ENCODE results near the gene HNRNPH2.
A peak's percentile ranks its signal among the peaks of the same experiment; 100 is the strongest.

HNRNPH2 gene

DNA sequence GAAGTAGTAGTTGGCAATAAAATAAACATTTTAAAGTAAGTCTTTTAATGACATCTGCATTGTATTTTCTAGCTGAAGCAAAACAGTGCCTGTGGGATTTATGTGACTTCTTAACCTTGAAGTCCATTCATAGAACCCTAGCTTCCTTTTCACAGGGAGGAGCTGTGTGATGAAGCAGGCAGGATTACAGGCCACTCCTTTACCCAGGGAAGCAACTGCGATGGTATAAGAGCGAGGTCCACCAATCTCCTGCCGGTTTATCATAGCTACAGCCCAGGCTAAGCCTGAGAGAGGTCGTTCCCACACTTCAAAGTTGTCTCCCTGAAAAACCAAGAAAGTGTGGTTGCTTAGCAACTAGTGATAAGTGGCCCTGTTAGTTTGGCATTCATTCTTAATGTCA is 10.2 kb upstream of the HNRNPH2 start:
- no peak for DNase-seq (ENCODE audit: low spot score)

- no peak for DNase-seq (ENCODE audit: low spot score)
Observed at GRCh38 chrX:101398694-101399093, 9.3 kb upstream of the HNRNPH2 start.

- DNase-seq (ENCODE audit: low spot score), result no peak
Observed at GRCh38 chrX:101399825-101400224, 8.2 kb upstream of the HNRNPH2 start.

GRCh38 chrX:101407167-101407747 is 765 bp upstream of the HNRNPH2 start:
- DNase-seq (ENCODE audit: low spot score), result no peak

GRCh38 chrX:101408532-101408841 is 465 bp downstream of the HNRNPH2 start:
- no peak for DNase-seq (ENCODE audit: low spot score)

- DNase-seq (ENCODE audit: low spot score), result no peak
Observed at GRCh38 chrX:101409043-101409442, 1.0 kb downstream of the HNRNPH2 start.

- no peak for DNase-seq (ENCODE audit: low spot score)
Observed at GRCh38 chrX:101410461-101410860, 2.4 kb downstream of the HNRNPH2 start.

- DNase-seq (ENCODE audit: low spot score), result no peak
Observed at GRCh38 chrX:101411984-101412383, 4.0 kb downstream of the HNRNPH2 start.

DNA sequence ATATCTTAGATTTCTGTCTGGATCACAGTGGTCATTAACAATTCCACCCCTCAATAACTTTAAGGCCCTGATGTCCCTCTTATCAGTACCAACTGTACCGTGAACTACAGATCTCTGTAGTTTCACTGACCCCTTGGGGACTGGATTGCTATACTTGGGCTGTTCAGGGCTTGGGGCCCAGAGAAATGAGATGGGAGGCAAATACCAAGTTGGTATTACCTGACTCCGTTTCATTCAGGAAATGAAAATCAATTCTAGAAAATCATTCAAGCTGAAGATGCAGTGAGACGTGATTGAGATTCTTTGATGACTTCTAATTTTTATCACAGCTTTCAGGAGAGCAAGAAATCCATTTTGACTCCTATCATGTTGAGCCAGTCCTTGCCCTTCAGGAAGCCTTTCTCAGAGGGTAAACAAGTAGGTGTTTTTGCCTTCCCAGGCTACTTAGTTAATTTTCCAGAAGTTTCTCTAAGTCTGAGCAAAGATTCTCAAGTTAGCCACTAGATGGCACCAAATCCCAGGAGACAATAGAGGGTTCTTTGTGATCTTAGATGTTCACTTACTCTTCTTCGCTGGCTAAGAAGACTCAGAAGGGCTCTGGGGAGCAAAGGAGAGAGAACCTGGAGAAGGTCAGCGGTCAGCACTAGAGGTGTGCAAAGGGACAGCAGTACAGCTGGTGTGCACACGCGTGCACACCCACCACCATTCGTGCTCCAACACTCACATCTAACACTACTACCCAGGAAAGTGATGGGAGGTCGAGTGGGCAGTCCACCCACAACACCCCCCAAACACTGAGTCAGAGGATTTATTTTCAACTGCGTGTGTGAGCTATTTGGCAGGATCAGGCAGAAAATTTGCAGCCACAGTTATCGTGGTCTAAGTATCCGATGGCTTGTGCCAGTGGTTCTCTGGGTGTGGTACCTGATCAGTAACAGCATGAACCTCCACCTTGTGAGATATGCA is 7.4 kb downstream of the HNRNPH2 start:
- peak; percentile 80 for DNase-seq (ENCODE audit: low spot score)

- DNase-seq (ENCODE audit: low spot score), result no peak
Observed at GRCh38 chrX:101416691-101417090, 8.7 kb downstream of the HNRNPH2 start.

GRCh38 chrX:101417190-101417589 is 9.2 kb downstream of the HNRNPH2 start:
- no peak for DNase-seq (ENCODE audit: low spot score)

DNA sequence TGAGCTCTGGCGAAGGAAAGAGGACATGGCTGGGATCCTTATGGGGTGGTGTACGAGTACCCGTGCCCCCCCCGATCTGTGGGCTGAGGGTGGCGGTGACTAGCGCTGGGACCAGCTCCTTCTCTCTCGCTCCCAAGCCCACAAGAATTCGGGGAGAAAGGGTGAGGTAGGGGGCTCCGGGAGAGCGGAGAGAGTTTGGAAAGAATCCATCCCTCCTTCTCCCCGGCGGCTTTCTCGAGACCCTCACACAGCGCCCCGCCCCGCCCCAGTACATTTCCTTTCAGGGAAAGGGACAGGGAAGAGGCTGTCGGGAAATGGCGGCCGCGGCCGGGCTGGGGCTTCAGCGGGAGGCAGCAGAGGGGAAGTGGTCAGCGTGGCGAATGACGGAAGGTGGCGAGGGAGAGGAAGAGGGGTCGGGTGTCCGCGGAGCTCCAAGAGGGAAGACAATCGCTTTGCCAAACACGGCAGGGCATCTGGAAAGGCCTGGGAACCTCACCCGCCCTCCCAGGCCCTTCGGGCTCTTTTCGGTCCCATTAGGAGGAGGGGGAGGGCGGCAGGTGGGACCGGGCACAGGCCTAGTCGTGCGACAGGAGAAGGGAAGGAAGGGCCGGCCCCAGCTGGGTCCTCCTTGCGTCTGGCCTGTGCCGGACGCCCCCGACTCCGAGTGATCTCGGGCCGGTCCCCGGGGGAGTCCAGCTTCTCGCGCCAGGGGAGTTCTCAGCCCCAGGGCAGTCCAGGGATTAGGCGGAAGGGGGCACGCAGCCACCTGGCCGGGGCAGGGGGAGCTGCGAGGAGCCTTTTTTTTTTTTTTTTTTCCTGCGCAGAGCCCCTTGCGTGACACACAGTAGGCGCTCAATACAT is 10.2 kb downstream of the HNRNPH2 start:
- DNase-seq (ENCODE audit: low spot score), result peak; percentile 47

DNA sequence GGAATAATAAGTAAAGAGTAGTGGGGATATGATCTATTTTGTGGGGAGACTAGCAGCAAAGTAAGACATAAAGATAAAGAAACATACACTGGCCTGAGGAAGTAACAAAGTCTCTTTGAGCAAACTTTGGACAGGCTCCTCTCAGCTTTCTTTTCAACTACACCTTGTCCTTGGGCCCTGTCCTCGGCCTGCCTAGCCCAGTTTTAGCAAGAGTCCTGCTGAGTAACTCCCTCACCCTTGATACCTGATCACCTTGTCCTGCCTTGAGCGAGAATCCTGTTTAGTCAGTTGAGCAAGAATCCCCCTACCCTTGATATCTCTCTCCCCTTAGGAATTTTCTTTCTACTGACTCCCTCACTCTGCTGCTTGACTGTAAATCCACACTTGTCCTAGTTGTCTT is 11.5 kb downstream of the HNRNPH2 start:
- DNase-seq (ENCODE audit: low spot score), result no peak

GRCh38 chrX:101427954-101428353 is 19.9 kb downstream of the HNRNPH2 start:
- no peak for DNase-seq (ENCODE audit: low spot score)

DNA sequence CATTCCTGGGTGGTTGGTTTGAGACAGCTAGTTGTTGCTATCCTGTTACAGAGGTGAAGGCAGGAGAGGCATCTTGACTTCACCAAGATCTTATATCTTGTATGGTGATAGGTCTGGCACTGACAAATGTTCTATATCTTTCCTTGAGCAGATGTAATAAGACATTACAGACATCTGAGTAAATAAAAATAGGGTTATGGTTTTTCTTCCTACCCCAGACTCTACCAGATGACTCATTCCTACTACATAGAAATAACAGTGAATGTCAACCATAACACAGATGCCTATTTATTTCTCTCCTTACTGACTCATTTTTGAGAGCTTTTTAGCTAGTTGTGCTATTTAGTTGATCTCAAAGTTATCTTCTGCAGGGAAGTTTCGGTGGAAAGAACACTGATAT is 21.9 kb downstream of the HNRNPH2 start:
- DNase-seq (ENCODE audit: low spot score), result no peak

DNA sequence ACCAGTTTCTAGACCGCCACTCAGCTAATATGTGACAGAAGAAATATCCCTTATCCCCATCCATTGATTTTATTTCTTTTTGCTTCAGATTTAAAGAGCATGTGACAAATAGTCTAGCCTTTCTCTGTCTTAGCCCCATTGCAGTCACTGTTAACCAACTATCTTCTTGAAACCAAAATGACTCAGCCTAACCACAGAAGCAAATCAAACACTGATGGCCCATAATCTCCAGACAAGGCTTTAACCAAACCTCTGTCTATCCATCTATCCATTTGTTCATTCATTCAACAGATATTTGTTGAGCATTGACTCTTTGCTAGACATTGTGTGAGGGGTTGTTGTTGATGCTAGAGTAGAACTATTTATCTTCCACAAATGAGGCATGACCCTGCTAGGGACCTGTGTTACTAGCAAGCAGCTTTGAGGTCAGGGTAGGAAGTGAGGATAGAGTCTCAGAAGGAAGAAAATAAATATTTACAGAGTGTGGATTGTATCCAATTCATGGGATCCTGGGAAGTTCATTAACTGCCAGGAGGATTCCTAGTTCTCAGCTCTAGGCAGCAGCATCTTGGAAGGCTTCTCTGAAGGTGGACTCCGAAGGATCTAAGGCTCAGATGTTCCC is 22.5 kb downstream of the HNRNPH2 start:
- no peak for DNase-seq (ENCODE audit: low spot score)

DNA sequence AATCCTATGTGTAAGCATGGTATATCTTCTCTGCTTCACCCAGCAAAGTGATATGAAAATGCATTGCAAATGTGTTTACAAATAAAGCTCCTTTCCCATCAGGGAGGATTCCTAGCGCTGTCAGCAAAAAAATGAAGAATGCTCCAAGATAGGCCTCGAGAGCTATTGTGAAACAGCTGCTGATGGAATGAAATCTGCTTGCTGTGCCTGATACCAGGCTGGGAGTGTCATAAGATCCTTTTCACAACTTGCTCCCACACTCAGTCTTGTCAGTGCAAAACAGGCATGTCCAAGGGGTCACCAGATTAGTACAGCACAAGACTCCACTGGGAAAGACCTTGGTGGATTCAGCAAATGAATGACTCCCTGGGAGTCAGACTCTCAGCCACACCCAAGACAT is 34.1 kb downstream of the HNRNPH2 start:
- DNase-seq (ENCODE audit: low spot score), result no peak

DNA sequence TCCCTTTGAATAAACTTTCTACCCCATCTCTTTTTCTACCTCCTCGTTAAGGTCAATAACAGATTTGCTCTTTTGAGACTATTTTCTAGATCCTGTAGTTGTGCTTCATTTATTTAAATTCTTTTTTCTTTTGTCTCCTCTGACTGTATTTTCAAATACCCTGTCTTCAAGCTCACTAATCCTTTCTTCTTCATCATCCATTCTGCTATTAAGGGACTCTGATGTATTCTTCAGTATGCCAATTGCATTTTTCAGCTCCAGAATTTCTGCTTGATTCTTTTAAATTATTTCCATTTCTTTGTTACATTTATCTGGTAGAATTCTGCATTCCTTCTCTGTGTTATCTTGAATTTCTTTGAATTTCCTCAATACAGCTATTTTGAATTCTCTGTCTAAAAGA is 41.3 kb downstream of the HNRNPH2 start:
- no peak for DNase-seq (ENCODE audit: low spot score)

DNA sequence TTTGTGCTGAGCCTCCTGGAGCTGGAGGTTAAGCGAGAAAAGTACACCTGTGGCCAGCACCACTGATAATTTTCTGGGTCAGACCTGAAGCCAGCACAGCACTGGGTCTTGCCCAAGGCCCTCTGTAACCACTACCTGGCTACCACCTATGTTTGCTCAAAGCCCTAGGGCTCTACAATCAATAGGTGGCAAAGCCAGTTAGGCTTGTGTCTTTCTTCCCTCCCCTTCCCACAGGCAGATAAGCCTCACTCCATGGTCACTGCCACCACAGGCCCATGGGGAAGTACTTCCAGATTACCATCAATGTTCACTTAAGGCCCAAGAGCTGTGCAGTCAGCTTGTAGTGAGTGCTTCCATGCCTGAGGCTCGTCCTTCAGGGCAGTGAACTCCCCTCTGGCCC is 42.1 kb downstream of the HNRNPH2 start:
- no peak for DNase-seq (ENCODE audit: low spot score)

DNA sequence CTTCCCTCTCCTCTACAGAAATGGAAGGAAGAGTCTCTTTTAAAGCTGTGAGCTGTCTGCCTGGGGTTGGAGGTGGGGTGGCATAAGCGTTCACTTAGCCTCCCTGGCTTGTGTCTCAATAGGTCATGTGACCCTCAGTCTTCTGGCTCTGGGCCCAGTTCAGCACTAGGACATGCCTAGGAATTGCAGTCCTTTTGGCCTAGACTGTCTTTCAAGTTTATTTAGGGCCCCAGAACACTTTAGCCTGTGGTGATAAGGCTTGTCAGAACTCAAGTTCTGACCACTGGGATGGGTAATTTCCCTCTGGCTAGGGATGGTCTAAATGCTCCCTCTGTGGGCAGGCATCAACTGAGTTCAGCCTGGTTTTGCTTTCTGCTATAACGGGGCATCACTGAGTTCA is 42.9 kb downstream of the HNRNPH2 start:
- no peak for DNase-seq (ENCODE audit: low spot score)

GRCh38 chrX:101452056-101452455 is 44.0 kb downstream of the HNRNPH2 start:
- no peak for DNase-seq (ENCODE audit: low spot score)

GRCh38 chrX:101460669-101461068 is 52.6 kb downstream of the HNRNPH2 start:
- no peak for DNase-seq (ENCODE audit: low spot score)

Data from globus pallidus (tissue), 1 donor.